ENCODE measurements around the gene TPM1.

Gene TPM1

GRCh38 chr15:63059075-63059474 lies 16.5 kb downstream of the TPM1 start:
- no peak for DNase-seq (ENCODE audit: low read depth in 2 of 2)
- no peak for TF ChIP-seq CTCF (IDR thresholded peaks at IDR 0.05; ENCODE audit: low read depth, low read length)
- H3K4me3 ChIP-seq (replicated peaks in 1 of 2; ENCODE audit: low read depth in 2 of 2, low read length in 2 of 2) = no peak overlapping the region

- H3K4me3 ChIP-seq (replicated peaks in 1 of 2; ENCODE audit: low read depth in 2 of 2, low read length in 2 of 2) = no peak overlapping the region
- peak in 1 of 2 donors; percentile 14 for DNase-seq (ENCODE audit: low read depth in 2 of 2)
- TF ChIP-seq CTCF (IDR thresholded peaks at IDR 0.05; ENCODE audit: low read depth, low read length) = no peak
These were observed 17.1 kb downstream of the TPM1 start for GRCh38 chr15:63059573-63060216.

- DNase-seq (ENCODE audit: low read depth in 2 of 2) = no peak
- TF ChIP-seq CTCF (IDR thresholded peaks at IDR 0.05; ENCODE audit: low read depth, low read length) = no peak
- H3K4me3 ChIP-seq (replicated peaks in 1 of 2; ENCODE audit: low read depth in 2 of 2, low read length in 2 of 2) = no peak overlapping the region
These were observed 18.2 kb downstream of the TPM1 start for GRCh38 chr15:63060699-63061098.

- H3K4me3 ChIP-seq (replicated peaks in 1 of 2; ENCODE audit: low read depth in 2 of 2, low read length in 2 of 2) = no peak overlapping the region
- no peak for TF ChIP-seq CTCF (IDR thresholded peaks at IDR 0.05; ENCODE audit: low read depth, low read length)
- peak in 1 of 2 donors; percentile 11 for DNase-seq (ENCODE audit: low read depth in 2 of 2)
These were observed 19.4 kb downstream of the TPM1 start for GRCh38 chr15:63061975-63062374.

- peak in 1 of 2 donors; percentile 17 for DNase-seq (ENCODE audit: low read depth in 2 of 2)
- no peak overlapping the region for H3K4me3 ChIP-seq (replicated peaks in 1 of 2; ENCODE audit: low read depth in 2 of 2, low read length in 2 of 2)
- no peak for TF ChIP-seq CTCF (IDR thresholded peaks at IDR 0.05; ENCODE audit: low read depth, low read length)
These were observed 20.7 kb downstream of the TPM1 start for GRCh38 chr15:63063164-63063756.

- no peak for DNase-seq (ENCODE audit: low read depth in 2 of 2)
- TF ChIP-seq CTCF (IDR thresholded peaks at IDR 0.05; ENCODE audit: low read depth, low read length) = no peak
- no peak overlapping the region for H3K4me3 ChIP-seq (replicated peaks in 1 of 2; ENCODE audit: low read depth in 2 of 2, low read length in 2 of 2)
These were observed 21.4 kb downstream of the TPM1 start for GRCh38 chr15:63063877-63064409.

All from cardiac fibroblast (primary cell).